Measurements from ENCODE around the gene RMI2.

GRCh38 chr16:11395008-11395948 lies 50.0 kb downstream of the RMI2 start:
- TF ChIP-seq ZBTB26 (tag by site-specific recombination; optimal IDR thresholded peaks at IDR 0.05): no peak
- no peak for TF ChIP-seq MZF1 (tag by site-specific recombination; IDR thresholded peaks at IDR 0.05; ENCODE audit: borderline replicate concordance)
